Endothelial cell of umbilical vein (primary cell): Measurements from ENCODE around the gene ANO9. TPM values are rescaled to one million over a fixed set of nuclear protein-coding genes. Genes with fewer than 3 reads are reported as not detected.

Experiments
- BruUV-seq: library from RNA; stranded (reverse); fragments of 400-500 nt; replicated peaks from 2 replicates; lab custom pipeline; 2021; lab: Mats Ljungman, UMichigan
- CTCF ChIA-PET: fragments of 300-600, 350-600 bp; sonication (Branson Sonifier 250); formaldehyde crosslinking; loops from one replicate; lab custom pipeline; 2021; ENCODE audit warnings: antibody characterized with exemption, inconsistent platforms; lab: Charles Lee
- POLR2A ChIA-PET: fragments of 300-600, 350-600 bp; sonication (Branson Sonifier 250); formaldehyde crosslinking; loops from one replicate; lab custom pipeline; 2021; ENCODE audit warnings: antibody characterized with exemption, inconsistent platforms; lab: Charles Lee
- DNase-seq: peaks from one replicate; pipeline ENCODE4 v3.0.0-alpha.2; 2011; ENCODE audit warnings: low read depth, low spot score
- FAIRE-seq: peaks from 2 replicates; lab custom pipeline; 2011; peaks lifted over from hg19 to GRCh38; lab: Jason Lieb, UNC
- H2AFZ ChIP-seq: 2 replicates; pipeline ENCODE4 v1.6.0; 2012; ENCODE audit warnings: low read depth, low read length, control low read depth, inconsistent platforms
- H3K27ac ChIP-seq: 2 replicates; pipeline ENCODE4 v1.5.1; 2011; ENCODE audit warnings: low read depth, mild to moderate bottlenecking, control low read depth, low read length, moderate library complexity; ENCODE audit not compliant: insufficient read depth
- H3K27me3 ChIP-seq, 2 experiments: 2 replicates each; pipeline versions ENCODE4 v1.6.0 to v1.6.1; 2011; ENCODE audit warnings: low read length in 2 of 2, mixed read lengths in 1 of 2; ENCODE audit not compliant: control insufficient read depth in 2 of 2, insufficient read depth in 2 of 2
- H3K36me3 ChIP-seq, 2 experiments: 2 replicates in 1 of 2; 3 replicates in 1 of 2; pipeline ENCODE4 v1.5.1; 2011; ENCODE audit warnings: low read length in 2 of 2, mild to moderate bottlenecking in 1 of 2, moderate library complexity in 1 of 2; ENCODE audit not compliant: control insufficient read depth in 2 of 2, insufficient read depth in 2 of 2; ENCODE audit errors: extremely low read depth in 1 of 2
- H3K4me1 ChIP-seq: 3 replicates; pipeline ENCODE4 v1.5.1; 2011; ENCODE audit warnings: mild to moderate bottlenecking, low read length; ENCODE audit not compliant: control insufficient read depth, insufficient read depth; ENCODE audit errors: extremely low read depth
- H3K4me2 ChIP-seq: 2 replicates; pipeline ENCODE4 v1.6.1; 2011; ENCODE audit warnings: low read length, control low read depth, mixed read lengths; ENCODE audit not compliant: insufficient read depth
- H3K4me3 ChIP-seq, 3 experiments: fragments of 200-600 bp in 1 of 3; sonication (generic), shearing (Covaris generic) in 1 of 3; replicated peaks in 1 of 3; 2 replicates each; pipeline ENCODE4 v1.5.1; 2011 to 2016; ENCODE audit warnings: control low read depth in 3 of 3, low read length in 3 of 3, mild to moderate bottlenecking in 2 of 3, inconsistent platforms in 1 of 3, low read depth in 1 of 3, moderate library complexity in 1 of 3; ENCODE audit not compliant: insufficient read depth in 1 of 3
- H3K79me2 ChIP-seq: 2 replicates; pipeline ENCODE4 v1.6.0; 2012; ENCODE audit warnings: low read length, inconsistent platforms; ENCODE audit not compliant: control insufficient read depth, insufficient read depth
- H3K9ac ChIP-seq: replicated peaks from 2 replicates; pipeline ENCODE3; 2011; ENCODE audit warnings: low read length, control low read depth; ENCODE audit not compliant: insufficient read depth; ENCODE audit errors: extremely low read depth
- H3K9me1 ChIP-seq: replicated peaks from 3 replicates; pipeline ENCODE4 v1.6.0; 2011; ENCODE audit warnings: mild to moderate bottlenecking, low read length; ENCODE audit not compliant: control insufficient read depth, insufficient read depth; ENCODE audit errors: extremely low read depth
- H3K9me3 ChIP-seq: replicated peaks from 2 replicates; pipeline ENCODE4 v1.5.1; 2012; ENCODE audit warnings: low read length, inconsistent platforms; ENCODE audit not compliant: control insufficient read depth, insufficient read depth
- H4K20me1 ChIP-seq: replicated peaks from 2 replicates; pipeline ENCODE3; 2011; ENCODE audit warnings: mild to moderate bottlenecking, low read length; ENCODE audit not compliant: control insufficient read depth, insufficient read depth; ENCODE audit errors: extremely low read depth
- EZH2 ChIP-seq: IDR thresholded peaks from 2 replicates; pipeline ENCODE4 v1.6.1; 2012; ENCODE audit warnings: borderline replicate concordance, low read depth, mild to moderate bottlenecking, moderate library complexity, low read length, inconsistent platforms; ENCODE audit not compliant: severe bottlenecking
- FOS ChIP-seq: IDR thresholded peaks from 2 replicates; pipeline ENCODE4 v1.6.1; 2011; ENCODE audit warnings: mild to moderate bottlenecking, low read length, moderate library complexity, borderline replicate concordance; ENCODE audit not compliant: insufficient read depth
- GATA2 ChIP-seq: IDR thresholded peaks from 2 replicates; pipeline ENCODE4 v1.7.0; 2011; ENCODE audit warnings: low read depth, mild to moderate bottlenecking, moderate library complexity, mixed read lengths, low read length; ENCODE audit not compliant: insufficient read length, insufficient read depth
- JUN ChIP-seq: IDR thresholded peaks from 2 replicates; pipeline ENCODE4 v1.6.1; 2011; ENCODE audit warnings: borderline replicate concordance, low read depth; ENCODE audit not compliant: insufficient read length, insufficient read depth
- MAX ChIP-seq: IDR thresholded peaks from 2 replicates; pipeline ENCODE4 v1.6.1; 2011; ENCODE audit not compliant: insufficient read depth, insufficient read length
- MYC ChIP-seq: IDR thresholded peaks from one replicate; pipeline ENCODE4 v1.6.1; 2011; ENCODE audit warnings: mild to moderate bottlenecking, low read depth, low read length
- POLR2A ChIP-seq: IDR thresholded peaks from 2 replicates; pipeline ENCODE4 v1.6.1; 2012; ENCODE audit warnings: low read depth, mild to moderate bottlenecking, control low read depth, low read length
- POLR2AphosphoS5 ChIP-seq: IDR thresholded peaks from 2 replicates; pipeline ENCODE4 v1.6.1; 2012; ENCODE audit warnings: low read depth, mild to moderate bottlenecking, control low read depth, low read length, moderate library complexity; ENCODE audit not compliant: insufficient read depth
- dilution Hi-C: fragments of 300-500 bp; cut with MboI; formaldehyde crosslinking; loops from one replicate; pipeline ENCODE4 v1.15.0; 2019; ENCODE audit warnings: low sequenced_read_pairs; ENCODE audit not compliant: extremely low pct_ligation_motif_present
- intact Hi-C: fragments of 100-400 bp; cut with micrococcal nuclease; formaldehyde crosslinking; loops from one replicate; pipeline ENCODE4 v1.10.0; 2022
- polyA plus RNA-seq, 4 experiments: library from polyadenylated mRNA; depleted of rRNA in 3 of 4; stranded (reverse) in 3 of 4; unstranded in 1 of 4; fragments of >200 nt; gene quantifications; 2 replicates each; pipeline versions ENCODE4 v1.2.1 to v1.2.3, GENCODE V29; 2011 to 2012; ENCODE audit warnings: missing spikeins in 1 of 4
- total RNA-seq: library from RNA; stranded (reverse); gene quantifications from 2 replicates; pipeline ENCODE4 v1.2.3, GENCODE V29; 2021
- TF ChIP-seq, protein P1 (sequence below), 2 donors: IDR thresholded peaks; 1 replicate in 1 of 2; 2 replicates in 1 of 2; pipeline ENCODE4 v1.5.1; 2011; ENCODE audit warnings: low read length in 2 of 2, mild to moderate bottlenecking in 2 of 2, moderate library complexity in 2 of 2, control low read depth in 1 of 2, inconsistent platforms in 1 of 2, low read depth in 1 of 2; ENCODE audit not compliant: insufficient read depth in 1 of 2; ENCODE audit errors: extremely low read depth in 1 of 2

ANO9 gene
- total and polyA plus RNA-seq, 2 donors (not counting 3 experiments of a cell fraction or from before 2014, with no cell fraction given), result 0.23 TPM; not detected in 1

DNA sequence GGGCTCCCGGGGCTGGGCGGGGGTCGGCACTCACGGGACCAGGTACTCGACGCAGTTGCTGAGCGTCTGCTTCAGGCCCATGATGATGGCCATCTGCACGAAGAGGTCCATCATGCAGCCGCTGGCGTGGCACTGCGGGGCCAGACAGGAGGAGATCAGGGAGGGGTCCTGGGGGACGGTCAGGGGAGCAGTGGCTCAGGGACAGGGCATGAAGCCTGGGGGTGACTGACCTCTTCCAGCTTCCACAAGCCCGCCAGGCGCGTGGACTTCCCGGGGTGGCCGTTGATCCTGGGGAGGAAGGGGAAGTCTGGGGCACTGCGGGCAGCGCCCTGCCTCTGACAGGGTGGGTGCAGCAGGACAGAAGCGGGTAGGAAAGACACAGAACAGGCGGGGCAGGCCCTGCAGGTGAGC is 20.9 kb downstream of the ANO9 start:
- TF ChIP-seq, protein P1, sequence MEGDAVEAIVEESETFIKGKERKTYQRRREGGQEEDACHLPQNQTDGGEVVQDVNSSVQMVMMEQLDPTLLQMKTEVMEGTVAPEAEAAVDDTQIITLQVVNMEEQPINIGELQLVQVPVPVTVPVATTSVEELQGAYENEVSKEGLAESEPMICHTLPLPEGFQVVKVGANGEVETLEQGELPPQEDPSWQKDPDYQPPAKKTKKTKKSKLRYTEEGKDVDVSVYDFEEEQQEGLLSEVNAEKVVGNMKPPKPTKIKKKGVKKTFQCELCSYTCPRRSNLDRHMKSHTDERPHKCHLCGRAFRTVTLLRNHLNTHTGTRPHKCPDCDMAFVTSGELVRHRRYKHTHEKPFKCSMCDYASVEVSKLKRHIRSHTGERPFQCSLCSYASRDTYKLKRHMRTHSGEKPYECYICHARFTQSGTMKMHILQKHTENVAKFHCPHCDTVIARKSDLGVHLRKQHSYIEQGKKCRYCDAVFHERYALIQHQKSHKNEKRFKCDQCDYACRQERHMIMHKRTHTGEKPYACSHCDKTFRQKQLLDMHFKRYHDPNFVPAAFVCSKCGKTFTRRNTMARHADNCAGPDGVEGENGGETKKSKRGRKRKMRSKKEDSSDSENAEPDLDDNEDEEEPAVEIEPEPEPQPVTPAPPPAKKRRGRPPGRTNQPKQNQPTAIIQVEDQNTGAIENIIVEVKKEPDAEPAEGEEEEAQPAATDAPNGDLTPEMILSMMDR (IDR thresholded peaks at IDR 0.05; ENCODE audit: extremely low read depth in 1 of 2, insufficient read depth in 1 of 2, low read depth in 1 of 2, low read length in 2 of 2), result no peak
- TF ChIP-seq FOS (no peak), MYC (no peak), EZH2 (no peak), JUN (no peak), POLR2AphosphoS5 (no peak), MAX (no peak), GATA2 (no peak), POLR2A (no peak)
- intact Hi-C loops, result no loop called here
- ChIA-PET CTCF (interaction anchor here (1.0 kb wide), 1 partner anchor 27 kb away, joined by 4 read pairs; no protein-coding TSS in a partner anchor), POLR2A (no interaction called here)
- H3K9me1 ChIP-seq, result no peaks in the 10 kb centered on the region
- DNase-seq (no peak), FAIRE-seq (no peak)
- H3K9ac ChIP-seq, result no peak overlapping the region
- H4K20me1 ChIP-seq, result no peaks in the 10 kb centered on the region
- no peak overlapping the region for H3K4me3 ChIP-seq
- no peaks in the 10 kb centered on the region for H3K79me2 ChIP-seq
- dilution Hi-C loops, result no loop called here
- H3K36me3 ChIP-seq, result no peaks in the 10 kb centered on the region
- BruUV-seq, result no TSS peak
- H2AFZ ChIP-seq, result no peak overlapping the region
- H3K27ac ChIP-seq, result no peak overlapping the region
- H3K9me3 ChIP-seq, result no peaks in the 10 kb centered on the region
- peaks cover 7 to 14% of the 10 kb centered on the region in 2 experiments for H3K27me3 ChIP-seq
- H3K4me1 ChIP-seq, result peaks cover 9% of the 10 kb centered on the region
- H3K4me2 ChIP-seq, result no peak overlapping the region
